Adrenal gland (tissue), 5 donors: ENCODE data around the gene MYO1B.

Source experiments
- POLR2A ChIP-seq, 2 donors: fragments of 450-650 bp; IDR thresholded peaks; one replicate each; pipeline ENCODE4 v1.6.1; 2017; ENCODE audit warnings: antibody characterized with exemption in 2 of 2, mild to moderate bottlenecking in 2 of 2, moderate library complexity in 1 of 2
- TF ChIP-seq, protein P1 (sequence below), 6 experiments: fragments of 450-650 bp in 4 of 6; fragments of 200-600 bp in 2 of 6; sonication (generic) in 1 of 6; IDR thresholded peaks; 1 replicate in 5 of 6; 2 replicates in 1 of 6; pipeline versions ENCODE4 v1.5.1 to v1.8.0; 2016 to 2021; ENCODE audit warnings: antibody characterized with exemption in 6 of 6, mild to moderate bottlenecking in 2 of 6, moderate library complexity in 1 of 6
- donor health status: DM: no; HTN: no; CAD: no.

DNA sequence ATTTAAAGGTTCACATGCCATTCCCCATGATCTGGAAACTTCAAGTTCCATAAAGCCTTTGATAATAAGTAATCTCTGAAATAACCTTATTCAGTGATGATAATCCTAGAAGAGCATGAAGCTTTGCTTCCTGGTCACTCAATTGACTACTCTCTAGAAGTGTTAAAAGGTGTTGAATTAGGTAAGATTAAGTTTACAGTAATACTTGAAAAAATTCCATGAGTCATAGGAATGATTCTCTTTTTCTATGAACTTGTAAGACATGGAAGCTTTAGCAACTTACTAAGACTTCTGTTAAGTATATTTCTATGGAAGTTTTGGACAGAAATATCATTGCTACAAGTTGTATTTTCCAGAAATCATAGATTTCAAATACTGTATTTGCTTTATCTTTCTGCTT, 100.6 kb downstream of the MYO1B start:
- TF ChIP-seq, protein P1, sequence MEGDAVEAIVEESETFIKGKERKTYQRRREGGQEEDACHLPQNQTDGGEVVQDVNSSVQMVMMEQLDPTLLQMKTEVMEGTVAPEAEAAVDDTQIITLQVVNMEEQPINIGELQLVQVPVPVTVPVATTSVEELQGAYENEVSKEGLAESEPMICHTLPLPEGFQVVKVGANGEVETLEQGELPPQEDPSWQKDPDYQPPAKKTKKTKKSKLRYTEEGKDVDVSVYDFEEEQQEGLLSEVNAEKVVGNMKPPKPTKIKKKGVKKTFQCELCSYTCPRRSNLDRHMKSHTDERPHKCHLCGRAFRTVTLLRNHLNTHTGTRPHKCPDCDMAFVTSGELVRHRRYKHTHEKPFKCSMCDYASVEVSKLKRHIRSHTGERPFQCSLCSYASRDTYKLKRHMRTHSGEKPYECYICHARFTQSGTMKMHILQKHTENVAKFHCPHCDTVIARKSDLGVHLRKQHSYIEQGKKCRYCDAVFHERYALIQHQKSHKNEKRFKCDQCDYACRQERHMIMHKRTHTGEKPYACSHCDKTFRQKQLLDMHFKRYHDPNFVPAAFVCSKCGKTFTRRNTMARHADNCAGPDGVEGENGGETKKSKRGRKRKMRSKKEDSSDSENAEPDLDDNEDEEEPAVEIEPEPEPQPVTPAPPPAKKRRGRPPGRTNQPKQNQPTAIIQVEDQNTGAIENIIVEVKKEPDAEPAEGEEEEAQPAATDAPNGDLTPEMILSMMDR (IDR thresholded peaks at IDR 0.05) = no peak
- no peak for TF ChIP-seq POLR2A (IDR thresholded peaks at IDR 0.05)
